Breast epithelium (tissue), 3 donors: Measurements from ENCODE around the gene ZGPAT.

Experiments used
- CTCF ChIP-seq, 3 donors: fragments of 450-650 bp; IDR thresholded peaks; one replicate each; pipeline ENCODE4 v1.5.1; 2016 to 2017; ENCODE audit warnings: antibody characterized with exemption in 3 of 3, mild to moderate bottlenecking in 3 of 3, moderate library complexity in 3 of 3
- POLR2A ChIP-seq: fragments of 450-650 bp; IDR thresholded peaks from one replicate; pipeline ENCODE4 v1.6.1; 2016; ENCODE audit warnings: antibody characterized with exemption, mild to moderate bottlenecking, moderate library complexity
- POLR2AphosphoS5 ChIP-seq, 3 donors: sonication (generic); formaldehyde crosslinking; IDR thresholded peaks; one replicate each; pipeline ENCODE4 v1.6.1; 2017; ENCODE audit warnings: antibody characterized with exemption in 3 of 3

GRCh38 chr20:63695424-63696305, 12.2 kb upstream of the ZGPAT start:
- TF ChIP-seq CTCF (IDR thresholded peaks at IDR 0.05) (no peak), POLR2A (no peak), POLR2AphosphoS5 (IDR thresholded peaks at IDR 0.05) (no peak)
